K562 (cell line): Measurements from ENCODE around the gene SLCO6A1. TPM values are rescaled to one million over a fixed set of nuclear protein-coding genes. Genes with fewer than 3 reads are reported as not detected.

ENCODE experiments used
- BACH1 ChIP-seq: fragments of 200-800 bp; sonication (Bioruptor generic); IDR thresholded peaks from 2 replicates; pipeline ENCODE4 v1.6.1; 2016; ENCODE audit warnings: missing genetic modification characterization, missing compliant biosample characterization
- PML ChIP-seq: IDR thresholded peaks from 2 replicates; pipeline ENCODE4 v1.6.1; 2012; ENCODE audit warnings: low read length, inconsistent platforms
- TBL1XR1 ChIP-seq, 2 experiments: IDR thresholded peaks; 2 replicates each; pipeline ENCODE4 v1.6.1; 2012; ENCODE audit warnings: improper control_type of control experiment in 2 of 2, low read length in 2 of 2, mild to moderate bottlenecking in 1 of 2
- ZBTB40 ChIP-seq, 2 experiments: fragments of 450-650 bp in 1 of 2; sonication (generic) in 1 of 2; formaldehyde crosslinking in 1 of 2; IDR thresholded peaks; 2 replicates each; pipeline versions ENCODE4 v1.7.1 to v1.9.0; 2016 to 2022; ENCODE audit warnings: inconsistent platforms in 1 of 2, mild to moderate bottlenecking in 1 of 2, missing genetic modification reagents in 1 of 2
- polyA plus RNA-seq, 8 experiments: library from polyadenylated mRNA; depleted of rRNA in 4 of 8; stranded (reverse) in 5 of 8; unstranded in 3 of 8; fragments of >200 nt; fragmentation: Nextera tagmentation in 2 of 8; fragmentation: Illumina TruSeq in 1 of 8; extraction: Ambion mirVana in 2 of 8; extraction: Trizol in 1 of 8; gene quantifications; 2 replicates each; pipeline versions ENCODE4 v1.2.1 to v1.2.3, GENCODE V29; 2011 to 2014; ENCODE audit warnings: inconsistent platforms in 1 of 8, missing spikeins in 1 of 8
- total RNA-seq, 7 experiments: library from RNA; depleted of rRNA in 6 of 7; stranded (reverse); fragments of >200 nt in 6 of 7; fragmentation: Illumina TruSeq in 2 of 7; extraction: Trizol in 2 of 7; gene quantifications; 2 replicates each; pipeline versions ENCODE4 v1.2.1 to v1.2.3, GENCODE V29; 2011 to 2021; ENCODE audit warnings: low replicate concordance in 1 of 7

SLCO6A1 gene
- total and polyA plus RNA-seq, 9 of the 15 experiments (the other 6 are each of a cell fraction or from before 2014, with no cell fraction given): 0.04 to 0.20 (median 0.11) TPM; not detected in 6

- TF ChIP-seq ZBTB40 (IDR thresholded peaks at IDR 0.05): no peak
- TF ChIP-seq ZBTB40 (CRISPR knock-in tag; IDR thresholded peaks at IDR 0.05): no peak
- no peak for TF ChIP-seq PML
- no peak for TF ChIP-seq BACH1 (tag)
- no peak for TF ChIP-seq TBL1XR1 (IDR thresholded peaks at IDR 0.05; ENCODE audit: low read length in 2 of 2)
These were observed 46.4 kb upstream of the SLCO6A1 start (continued) for GRCh38 chr5:102545175-102545574.
